Prostate gland (tissue), 2 donors: ENCODE results near the gene UBXN4.

Experiments
- POLR2A ChIP-seq: fragments of 450-650 bp; IDR thresholded peaks from one replicate; pipeline ENCODE4 v1.6.1; 2016; ENCODE audit warnings: antibody characterized with exemption, mild to moderate bottlenecking
- POLR2AphosphoS5 ChIP-seq: sonication (generic); formaldehyde crosslinking; IDR thresholded peaks from one replicate; pipeline ENCODE4 v1.6.1; 2017; ENCODE audit warnings: antibody characterized with exemption
- TF ChIP-seq, protein P1 (sequence below), 4 experiments: fragments of 200-600 bp in 2 of 4; fragments of 450-650 bp in 2 of 4; sonication (generic) in 2 of 4; IDR thresholded peaks; 1 replicate in 3 of 4; 2 replicates in 1 of 4; pipeline ENCODE4 v1.5.1; 2016 to 2019; ENCODE audit warnings: antibody characterized with exemption in 4 of 4, mild to moderate bottlenecking in 2 of 4, moderate library complexity in 2 of 4

DNA sequence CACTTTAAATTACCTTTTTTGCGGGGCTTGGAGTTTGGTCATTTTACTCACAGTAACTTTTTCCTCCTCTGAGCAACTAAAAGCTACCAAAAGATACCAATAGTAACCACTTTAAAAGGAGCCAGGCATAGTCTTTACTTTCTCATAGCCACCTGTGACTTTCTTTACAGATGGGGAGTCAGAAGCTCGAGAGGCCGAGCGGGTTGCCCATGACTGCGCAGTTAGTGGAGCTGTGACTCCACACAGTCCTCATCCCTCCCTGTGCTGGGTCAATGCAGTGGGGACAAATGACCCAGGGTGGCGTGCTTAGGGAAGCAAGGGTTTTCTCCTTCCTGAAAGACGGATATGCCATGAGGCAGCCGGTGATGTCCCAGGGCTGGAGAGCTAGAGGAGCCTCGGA is 83.5 kb downstream of the UBXN4 start:
- TF ChIP-seq, protein P1, sequence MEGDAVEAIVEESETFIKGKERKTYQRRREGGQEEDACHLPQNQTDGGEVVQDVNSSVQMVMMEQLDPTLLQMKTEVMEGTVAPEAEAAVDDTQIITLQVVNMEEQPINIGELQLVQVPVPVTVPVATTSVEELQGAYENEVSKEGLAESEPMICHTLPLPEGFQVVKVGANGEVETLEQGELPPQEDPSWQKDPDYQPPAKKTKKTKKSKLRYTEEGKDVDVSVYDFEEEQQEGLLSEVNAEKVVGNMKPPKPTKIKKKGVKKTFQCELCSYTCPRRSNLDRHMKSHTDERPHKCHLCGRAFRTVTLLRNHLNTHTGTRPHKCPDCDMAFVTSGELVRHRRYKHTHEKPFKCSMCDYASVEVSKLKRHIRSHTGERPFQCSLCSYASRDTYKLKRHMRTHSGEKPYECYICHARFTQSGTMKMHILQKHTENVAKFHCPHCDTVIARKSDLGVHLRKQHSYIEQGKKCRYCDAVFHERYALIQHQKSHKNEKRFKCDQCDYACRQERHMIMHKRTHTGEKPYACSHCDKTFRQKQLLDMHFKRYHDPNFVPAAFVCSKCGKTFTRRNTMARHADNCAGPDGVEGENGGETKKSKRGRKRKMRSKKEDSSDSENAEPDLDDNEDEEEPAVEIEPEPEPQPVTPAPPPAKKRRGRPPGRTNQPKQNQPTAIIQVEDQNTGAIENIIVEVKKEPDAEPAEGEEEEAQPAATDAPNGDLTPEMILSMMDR (IDR thresholded peaks at IDR 0.05), result no peak
- TF ChIP-seq POLR2A (no peak), POLR2AphosphoS5 (no peak)
